MM.1S (cell line): Measurements from ENCODE around the gene CPEB4.

Source experiments
- DNase-seq: peaks from one replicate; pipeline ENCODE4 v3.0.0-alpha.2; 2015
- H2AFZ ChIP-seq: fragments of 300-600 bp; sonication (generic); 2 replicates; pipeline ENCODE4 v1.6.0; 2016; ENCODE audit warnings: antibody characterized with exemption, low read length
- H3F3A ChIP-seq: fragments of 300-600 bp; sonication (generic); 2 replicates; pipeline ENCODE4 v1.6.1; 2016; ENCODE audit warnings: mild to moderate bottlenecking, antibody characterized with exemption, low read length, moderate library complexity, mixed read lengths; ENCODE audit not compliant: insufficient read depth
- H3K27ac ChIP-seq: fragments of 300-600 bp; sonication (generic); 2 replicates; pipeline ENCODE4 v1.5.1; 2016; ENCODE audit warnings: mild to moderate bottlenecking, low read length
- H3K27me3 ChIP-seq: fragments of 300-600 bp; sonication (generic); replicated peaks from 2 replicates; pipeline ENCODE4 v1.6.0; 2016; ENCODE audit warnings: low read length; ENCODE audit not compliant: insufficient read depth
- H3K36me3 ChIP-seq: fragments of 300-600 bp; sonication (generic); replicated peaks from 2 replicates; pipeline ENCODE4 v1.6.1; 2016; ENCODE audit warnings: mild to moderate bottlenecking, low read length, mixed read lengths; ENCODE audit not compliant: insufficient read depth
- H3K4me1 ChIP-seq: fragments of 300-600 bp; sonication (generic); 2 replicates; pipeline ENCODE4 v1.6.1; 2016; ENCODE audit warnings: low read length, mixed read lengths
- H3K4me2 ChIP-seq: fragments of 300-600 bp; sonication (generic); 2 replicates; pipeline ENCODE4 v1.6.0; 2016; ENCODE audit warnings: low read depth, low read length
- H3K4me3 ChIP-seq: fragments of 300-600 bp; sonication (generic); 2 replicates; pipeline ENCODE4 v1.5.1; 2016; ENCODE audit warnings: low read length, mixed read lengths
- H3K79me2 ChIP-seq: fragments of 300-600 bp; sonication (generic); 2 replicates; pipeline ENCODE4 v1.6.1; 2016; ENCODE audit warnings: mixed run types, low read length, mixed read lengths
- H3K9ac ChIP-seq: fragments of 300-600 bp; sonication (generic); 2 replicates; pipeline ENCODE4 v1.6.1; 2016; ENCODE audit warnings: low read length, mixed read lengths
- H3K9me2 ChIP-seq: fragments of 300-600 bp; sonication (generic); replicated peaks from 2 replicates; pipeline ENCODE4 v1.6.1; 2016; ENCODE audit warnings: mild to moderate bottlenecking, low read length, mixed read lengths; ENCODE audit not compliant: insufficient read depth
- H3K9me3 ChIP-seq: fragments of 300-600 bp; sonication (generic); replicated peaks from 2 replicates; pipeline ENCODE4 v1.6.1; 2016; ENCODE audit warnings: mild to moderate bottlenecking, low read length, mixed read lengths; ENCODE audit not compliant: insufficient read depth
- H4K20me1 ChIP-seq: fragments of 300-600 bp; sonication (generic); 2 replicates; pipeline ENCODE4 v1.6.1; 2016; ENCODE audit warnings: mild to moderate bottlenecking, low read length, moderate library complexity, mixed read lengths; ENCODE audit not compliant: insufficient read depth
- EZH2 ChIP-seq: fragments of 300-600 bp; sonication (generic); optimal IDR thresholded peaks from 2 replicates; pipeline ENCODE3; 2017; ENCODE audit warnings: low read depth, mild to moderate bottlenecking, antibody characterized with exemption, low read length, mixed read lengths
- EZH2phosphoT487 ChIP-seq: fragments of 300-600 bp; sonication (generic); IDR thresholded peaks from 2 replicates; pipeline ENCODE4 v1.6.1; 2018; ENCODE audit warnings: antibody characterized with exemption, low read length
- TF ChIP-seq, protein P1 (sequence below): fragments of 300-600 bp; sonication (generic); IDR thresholded peaks from 2 replicates; pipeline ENCODE4 v1.5.1; 2016; ENCODE audit warnings: antibody characterized with exemption, low read length, mixed read lengths

Gene CPEB4

DNA sequence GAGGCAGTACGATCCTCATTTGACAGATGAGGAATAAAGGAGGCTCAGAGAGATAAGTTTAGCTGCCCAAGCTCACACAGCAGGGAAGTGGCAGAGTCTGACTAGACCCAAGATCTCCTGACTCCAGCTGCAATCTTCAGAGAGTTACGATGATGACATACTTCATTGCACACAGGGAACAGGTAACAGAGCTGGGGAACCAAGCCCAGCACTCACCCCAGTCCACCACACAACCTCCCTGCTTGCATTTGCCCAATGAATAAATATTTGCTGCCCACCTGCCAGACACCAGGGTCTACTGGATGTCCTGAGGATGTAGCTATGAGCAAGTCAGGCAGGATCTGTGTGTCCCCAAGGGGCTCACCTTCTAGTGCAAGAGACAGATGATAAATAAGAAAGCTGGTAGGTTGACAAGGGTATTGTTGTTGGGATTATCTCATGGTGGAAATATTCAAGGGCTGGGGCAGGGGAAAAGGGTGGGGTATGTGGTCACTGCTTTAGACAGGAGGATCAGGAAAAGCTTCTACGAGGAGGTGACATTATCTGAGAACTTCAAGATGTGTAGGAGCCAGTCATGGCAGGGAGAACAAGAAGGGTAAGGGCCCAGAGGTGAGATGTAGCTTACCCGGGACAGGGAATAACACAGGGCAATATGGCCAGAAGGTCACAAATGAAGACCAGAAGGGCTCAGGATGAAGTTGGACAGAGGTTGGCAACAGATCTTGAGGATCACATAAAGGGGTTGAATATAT is 28.6 kb upstream of the CPEB4 start:
- H3K4me1 ChIP-seq, result no peaks in the 10 kb centered on the region
- H3K27ac ChIP-seq, result no peak overlapping the region
- no peaks in the 10 kb centered on the region for H3K9me3 ChIP-seq
- H3F3A ChIP-seq, result no peaks in the 10 kb centered on the region
- H3K4me3 ChIP-seq, result no peak overlapping the region
- no peak for DNase-seq
- H3K9me2 ChIP-seq, result no peaks in the 10 kb centered on the region
- no peaks in the 10 kb centered on the region for H3K79me2 ChIP-seq
- TF ChIP-seq EZH2 (no peak), EZH2phosphoT487 (no peak)
- TF ChIP-seq, protein P1, sequence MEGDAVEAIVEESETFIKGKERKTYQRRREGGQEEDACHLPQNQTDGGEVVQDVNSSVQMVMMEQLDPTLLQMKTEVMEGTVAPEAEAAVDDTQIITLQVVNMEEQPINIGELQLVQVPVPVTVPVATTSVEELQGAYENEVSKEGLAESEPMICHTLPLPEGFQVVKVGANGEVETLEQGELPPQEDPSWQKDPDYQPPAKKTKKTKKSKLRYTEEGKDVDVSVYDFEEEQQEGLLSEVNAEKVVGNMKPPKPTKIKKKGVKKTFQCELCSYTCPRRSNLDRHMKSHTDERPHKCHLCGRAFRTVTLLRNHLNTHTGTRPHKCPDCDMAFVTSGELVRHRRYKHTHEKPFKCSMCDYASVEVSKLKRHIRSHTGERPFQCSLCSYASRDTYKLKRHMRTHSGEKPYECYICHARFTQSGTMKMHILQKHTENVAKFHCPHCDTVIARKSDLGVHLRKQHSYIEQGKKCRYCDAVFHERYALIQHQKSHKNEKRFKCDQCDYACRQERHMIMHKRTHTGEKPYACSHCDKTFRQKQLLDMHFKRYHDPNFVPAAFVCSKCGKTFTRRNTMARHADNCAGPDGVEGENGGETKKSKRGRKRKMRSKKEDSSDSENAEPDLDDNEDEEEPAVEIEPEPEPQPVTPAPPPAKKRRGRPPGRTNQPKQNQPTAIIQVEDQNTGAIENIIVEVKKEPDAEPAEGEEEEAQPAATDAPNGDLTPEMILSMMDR, result no peak
- no peak overlapping the region for H3K9ac ChIP-seq
- no peaks in the 10 kb centered on the region for H3K36me3 ChIP-seq
- H4K20me1 ChIP-seq, result no peaks in the 10 kb centered on the region
- no peak overlapping the region for H2AFZ ChIP-seq
- H3K4me2 ChIP-seq, result no peak overlapping the region
- no peaks in the 10 kb centered on the region for H3K27me3 ChIP-seq

- Histone ChIP-seq H4K20me1 (no peaks in the 10 kb centered on the region), H3K4me3 (no peak overlapping the region), H3F3A (no peaks in the 10 kb centered on the region), H3K9me3 (no peaks in the 10 kb centered on the region), H3K4me1 (no peaks in the 10 kb centered on the region), H3K36me3 (no peaks in the 10 kb centered on the region), H3K79me2 (no peaks in the 10 kb centered on the region), H3K9ac (no peak overlapping the region), H3K9me2 (no peaks in the 10 kb centered on the region), H3K27me3 (no peaks in the 10 kb centered on the region), H2AFZ (no peak overlapping the region), H3K4me2 (no peak overlapping the region), H3K27ac (no peak overlapping the region)
- TF ChIP-seq, protein P1, result no peak
- TF ChIP-seq EZH2phosphoT487 (no peak), EZH2 (no peak)
- no peak for DNase-seq
Observed at GRCh38 chr5:173862047-173862477, 26.1 kb upstream of the CPEB4 start.

DNA sequence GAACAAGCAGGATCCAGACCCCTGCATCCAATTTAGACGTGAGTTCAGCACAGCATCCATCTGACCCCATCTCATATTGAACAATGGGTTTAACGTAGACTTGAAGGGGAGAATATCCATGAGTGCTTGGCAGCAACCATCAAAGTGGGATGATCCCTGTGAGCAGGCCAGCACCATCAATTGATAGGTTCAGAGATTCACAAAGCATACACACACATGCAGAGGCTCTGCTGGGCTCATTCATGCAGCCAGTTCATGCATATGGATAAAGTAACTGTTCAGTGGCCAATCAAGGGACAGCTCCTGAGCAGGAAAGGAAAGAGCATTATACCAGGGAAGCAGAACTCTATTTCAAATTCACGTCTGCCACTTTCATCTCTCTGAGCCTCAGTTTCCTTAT is 24.8 kb upstream of the CPEB4 start:
- TF ChIP-seq, protein P1, result no peak
- TF ChIP-seq EZH2phosphoT487, result no peak
- no peak for TF ChIP-seq EZH2

More for the DNA sequence above, 24.8 kb upstream of the CPEB4 start:
- Histone ChIP-seq H3K4me3 (no peak overlapping the region), H3K9me3 (no peaks in the 10 kb centered on the region), H3K27ac (no peak overlapping the region), H3K4me1 (no peaks in the 10 kb centered on the region), H3K9me2 (no peaks in the 10 kb centered on the region), H3K9ac (no peak overlapping the region), H3K36me3 (no peaks in the 10 kb centered on the region), H2AFZ (no peak overlapping the region), H4K20me1 (no peaks in the 10 kb centered on the region), H3K79me2 (no peaks in the 10 kb centered on the region), H3K4me2 (no peak overlapping the region), H3F3A (no peaks in the 10 kb centered on the region), H3K27me3 (no peaks in the 10 kb centered on the region)
- no peak for DNase-seq
